A549 treated with DMSO at 1 μM for 4 hours (cell line): ENCODE measurements around the gene RBM5. TPM values are rescaled to one million over a fixed set of nuclear protein-coding genes. Genes with fewer than 3 reads are reported as not detected.

ENCODE experiments used
- total RNA-seq: library from RNA; stranded (reverse); fragments of 200-300 nt; extraction: Qiagen RNA extraction; gene quantifications from 5 replicates; pipeline ENCODE4 v1.2.3, GENCODE V29; 2022; ENCODE audit warnings: low read depth

The RBM5 gene
- 30.9 to 38.1 TPM (median 33.4 TPM) in 5 replicates for total RNA-seq

DNA sequence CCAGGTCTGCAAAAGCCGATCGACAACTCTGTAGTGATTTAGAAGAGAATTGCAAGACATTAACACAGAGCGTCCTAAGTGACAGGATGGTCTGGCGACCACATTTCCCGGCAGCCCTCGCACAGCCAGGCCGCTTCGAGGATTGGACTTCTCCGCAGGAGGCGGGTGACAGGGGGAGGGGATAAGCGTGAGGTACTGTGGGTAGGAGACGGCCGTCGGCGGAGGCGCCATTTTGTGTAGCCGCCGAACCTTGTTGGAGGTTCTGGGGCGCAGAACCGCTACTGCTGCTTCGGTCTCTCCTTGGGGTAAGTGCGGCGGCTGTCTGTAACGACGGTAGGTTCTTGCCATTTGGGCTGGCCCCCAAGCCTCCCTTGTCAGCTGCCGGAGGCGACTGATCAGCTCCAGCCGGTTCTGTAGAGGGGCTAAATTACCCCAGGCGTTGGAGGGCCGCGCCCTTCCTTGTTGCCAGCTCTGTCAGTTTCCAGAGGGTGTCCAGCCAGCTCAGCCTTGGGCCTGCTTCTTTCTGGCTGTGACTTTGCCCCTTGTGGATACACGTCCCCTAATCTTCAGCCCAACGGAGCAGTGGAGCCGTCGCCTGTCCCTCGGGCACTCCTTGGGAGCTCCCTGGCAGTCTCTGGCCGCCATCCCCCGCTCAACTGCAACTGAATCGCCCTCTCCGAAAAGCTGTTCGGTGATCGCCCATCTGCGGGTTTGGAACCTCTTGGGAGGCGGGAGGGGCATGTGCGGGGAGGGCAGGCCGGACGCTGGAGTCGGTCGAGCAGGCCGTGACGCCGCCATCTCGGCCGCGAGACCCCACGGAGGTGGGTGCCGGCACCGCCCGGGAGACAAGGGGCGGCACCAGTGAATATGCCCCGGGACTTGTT is at the start of gene RBM5:
Gene RBM5 (plus strand): TSS at position 195 of the 884 bp plus-strand sequence. CDS start 1,516 bp downstream, outside the sequence.

GRCh38 chr3:50154840-50155490 is 66.2 kb downstream of the RBM5 start, which contains the start of gene SEMA3F:
Gene SEMA3F, plus strand, starts transcription at chr3:50155324. Its CDS starts 4,299 bp downstream, at chr3:50159623.

Other genes with a start within 250 kb of the RBM5 start
- gene TRAIP, start 232.4 kb upstream of the RBM5 start, total RNA-seq = 11.9 to 15.0 TPM (median 13.9 TPM) in 5 replicates
- gene CAMKV, start 219.0 kb upstream of the RBM5 start, total RNA-seq = 0.27 to 0.85 TPM (median 0.45 TPM) in 5 replicates
- 7.2 to 8.6 TPM (median 8.2 TPM) in 5 replicates for gene MST1R, start 185.0 kb upstream of the RBM5 start, total RNA-seq
- gene MON1A, start 159.1 kb upstream of the RBM5 start, total RNA-seq = 5.8 to 9.8 TPM (median 8.4 TPM) in 5 replicates
- gene RBM6, start 148.8 kb upstream of the RBM5 start, total RNA-seq = 23.7 to 27.8 TPM (median 27.3 TPM) in 5 replicates
- gene SEMA3F, start 66.4 kb downstream of the RBM5 start, total RNA-seq = 7.7 to 9.8 TPM (median 9.3 TPM) in 5 replicates
- 0.09 TPM in 1 of 5 replicates, not detected in the others for gene GNAT1, start 102.7 kb downstream of the RBM5 start, total RNA-seq
- gene SLC38A3, start 116.4 kb downstream of the RBM5 start, total RNA-seq = 0.07 TPM in 1 of 5 replicates, not detected in the others
- 34.6 to 46.7 TPM (median 40.0 TPM) in 5 replicates for gene GNAI2, start 147.3 kb downstream of the RBM5 start, total RNA-seq
- gene SEMA3B, start 180.2 kb downstream of the RBM5 start, total RNA-seq = 6.7 to 8.1 TPM (median 6.9 TPM) in 5 replicates
- gene LSMEM2, start 190.2 kb downstream of the RBM5 start, total RNA-seq = 0.05 to 0.06 TPM in 2 of 5 replicates, not detected in the others
- 75.3 to 98.9 TPM (median 94.1 TPM) in 5 replicates for gene IFRD2, start 203.5 kb downstream of the RBM5 start, total RNA-seq
- gene HYAL3, start 210.5 kb downstream of the RBM5 start, total RNA-seq = 6.7 to 10.9 TPM (median 8.1 TPM) in 5 replicates
- gene NAA80, start 210.5 kb downstream of the RBM5 start, total RNA-seq = 4.8 to 6.7 TPM (median 5.1 TPM) in 5 replicates
- 0.28 to 0.45 TPM (median 0.33 TPM) in 5 replicates for gene HYAL1, start 214.7 kb downstream of the RBM5 start, total RNA-seq
- 19.8 to 26.8 TPM (median 22.6 TPM) in 5 replicates for gene HYAL2, start 233.8 kb downstream of the RBM5 start, total RNA-seq
- 25.9 to 35.4 TPM (median 33.7 TPM) in 5 replicates for gene TUSC2, start 239.3 kb downstream of the RBM5 start, total RNA-seq